ENCODE data around the gene AGO4.

GRCh38 chr1:35833395-35833794 is 25.6 kb downstream of the AGO4 start:
- TF ChIP-seq CTCF (conservative IDR thresholded peaks at IDR 0.05 in 1 of 2, IDR thresholded peaks at IDR 0.05 in 1 of 2; ENCODE audit: low read depth in 1 of 2, low read length in 2 of 2) = no peak
- TF ChIP-seq EZH2 (IDR thresholded peaks at IDR 0.05; ENCODE audit: low read length, missing control alignments) = no peak

Measured in fibroblast of lung (primary cell).